HG03064 (cell line): ENCODE measurements around the gene BPIFB2.
"Not testable (repeated sequence)": the region's sequence is repeated elsewhere in the genome, so short reads cannot be mapped to it uniquely, and the experiment has no call there.

Source experiments
- ATAC-seq: cut with Tn5 transposase; IDR thresholded peaks from one replicate; pipeline ENCODE4 v1.9.1; 2021; ENCODE audit warnings: low read depth; ENCODE audit not compliant: unreplicated experiment

Gene BPIFB2, protein sequence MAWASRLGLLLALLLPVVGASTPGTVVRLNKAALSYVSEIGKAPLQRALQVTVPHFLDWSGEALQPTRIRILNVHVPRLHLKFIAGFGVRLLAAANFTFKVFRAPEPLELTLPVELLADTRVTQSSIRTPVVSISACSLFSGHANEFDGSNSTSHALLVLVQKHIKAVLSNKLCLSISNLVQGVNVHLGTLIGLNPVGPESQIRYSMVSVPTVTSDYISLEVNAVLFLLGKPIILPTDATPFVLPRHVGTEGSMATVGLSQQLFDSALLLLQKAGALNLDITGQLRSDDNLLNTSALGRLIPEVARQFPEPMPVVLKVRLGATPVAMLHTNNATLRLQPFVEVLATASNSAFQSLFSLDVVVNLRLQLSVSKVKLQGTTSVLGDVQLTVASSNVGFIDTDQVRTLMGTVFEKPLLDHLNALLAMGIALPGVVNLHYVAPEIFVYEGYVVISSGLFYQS

DNA sequence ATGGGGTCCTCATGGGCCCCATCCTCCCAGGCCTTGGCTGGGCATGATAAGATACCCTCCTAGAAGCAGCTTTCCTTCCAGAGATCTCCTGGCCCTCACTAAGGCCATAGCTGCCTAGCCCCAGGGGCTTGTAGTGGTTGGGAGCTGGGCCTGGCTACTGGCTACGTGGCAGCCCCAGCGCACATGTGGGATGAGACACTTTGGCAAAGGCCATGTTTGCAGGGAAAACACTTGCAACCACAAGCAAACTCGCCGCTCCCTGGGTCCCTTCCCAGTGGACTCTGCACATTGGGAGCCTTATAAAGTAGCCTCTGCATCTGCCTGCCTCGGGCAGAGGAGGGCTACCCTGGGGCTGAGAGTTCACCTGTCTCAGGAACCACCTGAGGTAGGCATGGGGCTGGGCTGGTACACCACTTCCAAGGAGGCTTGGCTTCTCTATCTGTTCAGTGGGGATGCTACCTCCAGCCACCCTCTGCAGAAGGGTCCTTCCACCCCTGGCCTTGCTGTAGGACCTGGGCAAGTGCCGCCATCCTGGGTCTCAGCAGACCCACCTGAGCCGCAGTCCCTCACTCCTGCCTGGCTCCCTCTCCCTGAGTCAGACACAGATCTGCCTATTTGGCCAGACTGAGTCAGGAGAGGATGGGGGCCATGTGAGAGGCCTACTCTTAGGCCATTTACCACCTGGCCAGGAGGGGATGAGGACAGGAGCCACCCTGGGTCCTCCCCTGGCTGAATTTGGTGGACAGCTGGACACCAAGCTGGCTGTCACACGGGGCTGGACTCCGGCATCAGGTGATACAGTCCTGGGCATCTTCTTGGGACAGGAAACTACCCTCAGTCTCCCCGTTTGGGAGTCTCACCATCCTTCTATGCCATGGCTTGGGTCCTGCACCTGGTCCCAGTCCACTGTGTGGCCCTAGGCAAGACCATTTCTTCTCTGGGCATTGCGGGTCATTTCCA, at the start of gene BPIFB2:
Gene BPIFB2, plus strand, starts transcription at position 329 of the 960 bp plus-strand sequence. CDS start 871 bp downstream, outside the sequence.
- ATAC-seq = no peak

DNA sequence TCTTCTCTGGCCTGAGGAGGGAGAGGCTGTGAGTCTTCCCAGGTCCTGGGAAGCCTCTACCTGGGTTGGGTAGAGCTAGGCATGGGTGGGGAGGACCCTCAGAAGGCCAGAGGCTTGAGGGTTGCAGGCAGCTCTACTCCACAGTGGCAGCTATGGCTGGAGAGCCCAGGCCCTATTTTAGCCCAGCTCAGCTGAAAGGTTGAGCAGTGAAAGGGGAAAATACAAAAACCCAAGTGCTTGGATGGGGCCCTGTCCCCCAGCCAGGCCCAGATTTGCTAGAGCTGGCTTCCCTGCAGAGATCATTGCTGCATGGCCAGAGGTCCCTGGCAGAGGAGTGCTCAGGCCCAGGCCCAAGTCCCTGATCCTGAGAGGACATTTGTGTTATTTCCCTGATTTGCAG, 48.9 kb upstream of the BPIFB2 start:
- no peak for ATAC-seq

DNA sequence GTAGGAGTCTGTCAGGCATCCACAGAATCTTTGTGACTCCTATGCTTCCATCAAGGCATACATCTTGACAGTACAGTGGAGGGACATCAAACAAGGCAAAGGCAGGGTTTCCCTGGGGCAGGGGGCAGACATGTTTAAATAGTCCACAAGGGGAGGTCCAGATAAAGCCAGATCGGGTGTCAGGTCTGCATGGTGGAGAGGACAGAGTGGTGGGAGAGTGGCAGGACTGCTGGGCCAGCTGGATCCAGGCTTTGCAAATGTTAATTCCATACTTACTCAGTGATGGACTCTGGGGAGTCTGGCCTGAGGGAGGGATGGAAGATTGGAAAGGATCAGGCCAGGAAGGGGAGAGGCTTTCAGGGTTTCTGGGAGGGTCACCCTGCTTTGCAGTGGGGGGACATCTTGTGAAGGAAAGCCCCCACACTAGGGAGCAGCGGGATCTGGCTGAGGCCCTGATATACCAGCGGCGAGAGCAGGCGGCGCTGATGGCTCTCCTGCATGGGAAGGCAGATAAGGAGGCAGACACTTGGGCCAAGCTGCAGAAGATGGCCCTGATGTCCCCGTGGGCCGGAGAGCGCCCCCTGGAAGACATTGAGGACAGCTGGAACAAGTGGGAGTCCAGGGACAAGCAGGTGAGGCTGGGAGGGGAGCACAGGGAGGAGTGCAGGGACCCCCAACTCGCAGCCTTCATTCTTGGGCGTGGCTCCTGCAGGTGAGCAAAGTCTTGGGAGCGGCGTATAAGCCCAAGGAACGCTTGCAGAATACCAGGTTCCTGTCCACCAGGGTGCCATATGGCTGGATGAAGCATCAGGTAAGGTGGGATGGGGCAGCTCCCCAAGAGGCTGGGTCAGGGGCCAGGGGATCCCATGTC, 47.9 kb upstream of the BPIFB2 start:
- no peak for ATAC-seq

DNA sequence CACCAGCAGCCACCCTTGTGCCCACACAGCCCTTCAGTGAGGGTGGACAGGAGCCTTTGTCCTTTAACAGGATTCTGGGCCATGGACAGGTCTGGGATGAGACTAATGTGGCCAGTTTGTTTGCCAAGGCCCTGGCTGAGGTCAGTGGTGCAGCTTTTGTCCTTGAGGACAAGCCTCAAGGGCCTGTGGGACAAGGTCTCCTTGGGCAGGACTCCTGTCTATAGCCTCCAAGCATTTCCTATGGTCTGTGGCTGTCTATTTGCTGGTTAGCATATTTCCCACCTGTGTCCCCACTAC, 47.3 kb upstream of the BPIFB2 start:
- ATAC-seq = no peak

DNA sequence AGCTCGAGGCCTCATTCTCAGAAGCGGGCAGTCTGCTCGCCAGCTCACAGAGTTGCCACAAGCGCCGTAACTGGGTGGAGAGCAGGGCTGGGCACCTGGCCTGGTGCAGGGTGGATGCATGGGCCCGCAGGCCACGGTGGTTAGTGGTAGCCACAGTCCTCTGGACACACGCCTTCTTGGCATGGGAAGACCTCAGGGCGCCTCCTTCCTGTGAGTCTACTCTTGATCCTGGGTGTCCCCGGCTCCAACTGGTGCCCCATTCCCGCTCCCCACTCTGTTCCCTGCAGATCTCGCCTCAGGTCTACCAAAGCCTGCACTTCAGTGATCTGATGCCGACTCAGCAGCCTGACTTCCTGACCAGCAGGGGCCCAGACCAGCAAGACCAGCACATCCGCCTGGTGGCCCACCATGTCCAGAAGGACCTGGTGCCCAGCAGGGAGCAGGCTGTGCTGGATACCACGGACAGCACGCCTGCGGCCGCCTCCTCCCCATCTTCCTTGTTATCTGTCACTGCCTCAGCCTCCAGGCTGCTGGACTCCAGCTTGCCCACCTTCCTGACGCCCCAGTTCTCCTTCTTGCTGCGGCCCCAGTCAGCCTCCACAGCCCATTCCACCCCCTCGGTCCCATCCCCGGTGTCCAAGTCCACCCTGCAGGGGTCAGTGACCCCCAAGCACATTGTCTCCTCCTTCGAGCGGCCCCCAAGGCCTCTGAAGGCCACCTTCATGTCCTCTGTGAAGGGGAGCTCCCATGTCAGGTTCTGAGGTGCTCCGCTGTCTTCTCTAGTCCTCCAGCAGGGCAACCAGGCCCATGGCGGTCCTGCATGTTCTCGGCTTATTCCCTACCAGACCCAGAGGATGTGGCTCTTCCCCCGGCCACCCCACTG, 46.4 kb upstream of the BPIFB2 start:
- ATAC-seq = no peak

DNA sequence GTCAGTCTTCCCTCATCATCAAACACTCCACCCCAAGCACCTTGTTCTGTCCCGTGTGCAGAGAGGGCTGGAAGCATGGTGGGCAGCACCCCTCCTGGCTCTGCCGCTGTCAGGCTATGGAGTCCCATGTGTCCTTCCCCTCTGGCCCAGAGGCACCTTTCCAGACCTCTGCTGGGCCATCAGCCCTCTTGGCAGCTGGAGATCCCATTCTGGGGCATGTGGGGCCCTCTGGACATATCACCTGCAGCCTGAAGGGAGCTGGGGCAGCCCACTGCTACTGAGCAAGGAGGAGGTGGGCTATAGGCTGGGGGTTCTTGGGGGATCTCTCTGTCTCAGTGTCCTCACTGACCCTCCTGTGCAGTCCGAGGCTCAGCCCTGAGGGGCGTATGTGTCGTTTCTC, 45.5 kb upstream of the BPIFB2 start:
- no peak for ATAC-seq

DNA sequence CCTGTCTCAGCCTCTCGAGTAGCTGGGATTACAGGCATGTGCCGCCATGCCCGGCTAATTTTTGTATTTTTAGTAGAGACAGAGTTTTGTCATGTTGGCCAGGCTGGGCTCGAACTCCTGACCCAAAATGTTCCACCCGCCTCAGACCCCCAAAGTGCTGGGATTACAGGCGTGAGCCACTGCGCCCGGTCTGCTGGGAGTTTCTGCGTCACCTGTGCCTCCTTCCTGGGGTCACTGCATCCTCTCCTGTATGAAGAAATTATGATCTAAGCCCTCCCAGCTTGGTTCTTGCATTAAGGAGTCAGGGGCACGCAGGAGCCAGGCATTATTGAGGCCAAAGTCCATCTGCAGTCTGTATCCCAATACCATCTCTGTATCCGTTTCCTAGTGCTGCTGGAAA, 44.9 kb upstream of the BPIFB2 start:
- not testable (repeated sequence) for ATAC-seq

DNA sequence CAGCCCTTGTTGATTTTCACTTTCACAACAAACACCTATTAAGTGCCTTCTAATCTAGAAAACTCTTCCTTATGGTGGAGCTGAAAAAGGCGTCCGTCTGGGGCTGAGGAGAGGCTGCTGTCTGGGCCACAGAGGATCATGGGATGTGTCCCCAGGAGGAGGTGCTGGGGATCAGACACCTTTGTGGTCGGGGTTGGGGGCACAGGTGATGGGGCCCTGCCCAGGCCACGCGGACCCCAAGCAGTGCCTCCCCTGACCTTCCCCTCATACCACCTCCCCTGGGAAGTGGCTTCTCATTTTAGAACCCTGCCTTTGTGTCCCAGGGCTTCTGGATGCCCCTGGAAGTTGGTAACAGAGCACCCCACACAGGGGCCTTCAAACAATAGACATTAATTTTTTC, 44.3 kb upstream of the BPIFB2 start:
- ATAC-seq = no peak

DNA sequence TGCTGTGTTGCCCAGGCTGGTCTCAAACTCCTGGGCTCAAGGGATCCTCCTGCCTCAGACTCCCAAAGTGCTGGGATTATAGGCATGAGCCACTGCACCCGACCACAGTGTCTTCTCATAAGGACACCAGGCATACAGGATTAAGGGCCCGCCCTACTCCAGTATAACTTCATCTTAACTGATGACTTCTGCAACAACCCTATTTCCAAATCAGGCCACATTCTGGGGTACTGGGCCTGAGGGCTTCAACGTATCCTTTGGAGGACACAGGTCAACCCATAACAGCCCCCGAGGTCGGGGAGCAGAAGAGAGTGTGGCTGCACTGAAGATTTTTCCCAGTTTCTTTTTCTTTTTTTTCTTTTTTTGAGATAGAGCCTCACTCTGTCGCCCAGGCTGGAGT, 42.9 kb upstream of the BPIFB2 start:
- ATAC-seq = no peak

DNA sequence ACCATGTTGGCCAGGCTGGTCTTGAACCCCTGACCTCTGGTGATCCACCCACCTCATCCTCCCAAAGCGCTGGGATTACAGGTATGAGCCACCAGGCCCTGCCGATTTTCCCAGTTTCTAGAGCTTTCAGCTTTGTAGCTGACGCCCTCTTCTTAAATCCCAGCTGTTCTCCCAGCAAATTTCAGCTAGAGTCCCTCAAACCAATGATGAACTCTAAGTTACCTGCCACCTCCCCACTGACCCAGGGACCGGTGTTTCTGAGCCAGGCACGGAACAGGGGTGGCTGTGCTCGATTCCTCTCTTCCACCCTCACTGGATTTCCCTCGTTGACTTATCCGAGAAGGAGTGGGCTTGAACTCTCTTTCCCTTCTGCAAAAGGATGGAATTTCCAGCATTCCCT, 42.4 kb upstream of the BPIFB2 start:
- ATAC-seq = no peak

DNA sequence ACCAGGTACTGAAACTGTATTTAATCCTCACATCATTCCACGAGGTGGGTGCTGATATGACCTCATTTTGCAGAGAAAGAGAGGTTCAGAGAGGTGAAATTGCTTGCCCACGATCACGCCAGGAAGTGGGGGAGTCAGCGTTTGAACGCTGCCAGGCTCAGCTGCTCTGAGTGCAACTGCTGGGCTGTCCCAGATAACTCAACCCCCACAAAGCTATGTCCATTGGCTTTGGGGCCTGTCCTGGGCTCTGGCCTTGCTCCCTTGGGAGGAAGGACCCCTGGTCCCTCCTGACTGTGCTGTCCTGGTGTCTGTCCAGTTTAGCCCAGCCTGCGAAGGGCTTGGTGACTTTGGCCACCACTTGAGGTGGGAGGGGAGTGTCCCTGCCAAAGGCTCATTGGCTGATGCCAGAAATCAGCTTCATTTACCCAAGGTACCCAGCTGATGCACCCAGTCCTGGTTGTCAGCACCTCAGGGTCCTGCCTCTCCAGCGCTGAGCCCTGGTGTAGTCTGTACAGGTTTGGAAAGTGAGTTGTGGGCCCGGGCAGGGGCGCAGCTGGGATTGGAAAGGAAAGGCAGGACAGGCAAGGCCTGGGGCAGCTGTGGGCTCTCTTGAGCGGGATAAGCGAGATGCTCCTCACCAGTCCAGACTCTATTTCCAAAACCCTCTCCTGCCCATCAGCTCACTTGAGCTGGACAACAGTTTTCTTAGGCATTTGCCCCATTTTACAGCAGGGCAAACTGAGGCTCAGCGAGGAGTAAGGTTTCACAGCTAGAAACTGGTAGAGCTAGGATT, 41.7 kb upstream of the BPIFB2 start:
- no peak for ATAC-seq

DNA sequence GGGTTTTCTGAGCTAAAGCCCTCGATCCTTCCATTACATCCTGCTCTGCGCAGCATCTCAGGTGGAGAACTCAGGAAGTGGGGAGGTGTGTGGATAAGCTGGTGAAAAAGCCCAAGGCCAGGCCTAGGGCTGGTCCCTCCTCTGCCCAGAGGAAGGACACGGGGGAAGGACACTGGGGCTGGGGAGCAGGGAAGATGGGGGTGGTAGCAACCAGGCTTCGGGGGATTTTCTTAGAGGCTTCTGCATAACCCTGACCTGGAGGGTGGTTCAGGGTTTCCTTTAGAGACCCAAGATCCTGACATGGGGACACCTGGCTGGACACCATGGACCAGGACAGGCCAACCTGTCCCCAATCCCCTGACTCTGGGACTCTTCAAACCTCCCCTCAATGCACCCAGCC, 41.1 kb upstream of the BPIFB2 start:
- ATAC-seq = no peak

DNA sequence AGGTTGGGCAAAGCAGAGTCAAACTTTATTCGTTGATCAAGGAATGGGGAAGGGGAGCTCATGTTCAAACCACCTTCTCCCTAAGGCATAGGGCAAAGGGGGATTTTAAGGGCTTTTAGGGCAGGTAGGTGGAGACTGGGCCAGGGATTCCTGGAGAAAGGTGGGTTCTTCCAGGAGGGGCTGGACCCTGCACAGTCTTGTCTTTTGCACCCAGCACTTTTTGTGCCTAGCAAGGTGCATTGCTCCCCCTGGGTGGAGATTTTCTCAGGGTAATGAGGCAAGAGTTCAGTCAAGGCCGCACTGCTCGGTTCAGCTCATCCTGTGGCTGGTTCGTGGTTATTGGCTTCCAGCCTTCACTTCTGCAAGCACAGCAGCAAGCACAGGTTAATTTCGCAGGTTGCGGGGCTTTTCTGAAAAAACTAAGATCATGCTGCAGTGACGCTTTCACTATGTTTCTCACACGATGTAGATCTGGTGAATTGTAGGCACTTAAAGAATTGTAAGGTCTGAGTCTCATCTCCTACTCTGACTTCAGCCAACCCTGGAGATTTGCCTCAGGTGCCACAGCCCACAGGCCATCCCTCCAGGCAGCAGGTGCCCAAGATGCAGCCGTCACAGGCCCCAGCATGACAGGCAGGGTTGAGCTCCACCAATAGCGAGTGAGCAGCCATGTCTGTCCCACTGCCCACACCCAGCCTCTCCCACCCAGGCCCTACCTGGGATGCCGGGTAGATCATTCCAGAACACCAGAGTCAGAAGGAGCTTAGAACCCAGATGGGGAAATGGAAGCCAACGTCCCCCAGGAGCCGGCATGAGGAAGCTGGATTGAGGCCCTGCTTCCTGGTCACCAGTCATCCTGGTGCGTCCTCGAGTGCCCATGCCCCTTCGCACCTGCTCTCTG, 40.4 kb upstream of the BPIFB2 start:
- ATAC-seq = no peak

DNA sequence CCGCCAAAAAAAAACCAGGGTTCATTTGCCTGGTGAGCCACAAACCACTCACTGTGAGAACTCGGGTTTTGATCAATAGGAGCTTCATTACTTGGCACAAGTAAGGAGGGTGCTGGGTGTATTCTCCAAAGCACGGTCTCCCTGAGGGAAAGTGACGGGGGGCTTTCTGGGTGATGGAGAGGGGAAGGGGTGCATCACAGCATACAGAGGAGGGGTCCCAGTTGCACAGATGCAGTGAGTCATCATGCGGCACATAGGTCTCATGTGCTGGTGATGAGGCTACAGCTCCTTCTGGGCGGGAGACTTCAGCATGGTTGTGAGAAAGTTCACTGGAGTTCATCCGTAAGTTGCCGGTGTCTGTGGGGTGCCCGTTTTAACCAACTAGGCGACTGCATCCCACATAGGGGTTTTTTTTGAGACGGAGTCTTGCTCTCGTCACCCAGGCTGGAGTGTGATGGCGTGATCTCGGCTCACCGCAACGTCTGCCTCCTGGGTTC, 39.5 kb upstream of the BPIFB2 start:
- ATAC-seq = no peak

DNA sequence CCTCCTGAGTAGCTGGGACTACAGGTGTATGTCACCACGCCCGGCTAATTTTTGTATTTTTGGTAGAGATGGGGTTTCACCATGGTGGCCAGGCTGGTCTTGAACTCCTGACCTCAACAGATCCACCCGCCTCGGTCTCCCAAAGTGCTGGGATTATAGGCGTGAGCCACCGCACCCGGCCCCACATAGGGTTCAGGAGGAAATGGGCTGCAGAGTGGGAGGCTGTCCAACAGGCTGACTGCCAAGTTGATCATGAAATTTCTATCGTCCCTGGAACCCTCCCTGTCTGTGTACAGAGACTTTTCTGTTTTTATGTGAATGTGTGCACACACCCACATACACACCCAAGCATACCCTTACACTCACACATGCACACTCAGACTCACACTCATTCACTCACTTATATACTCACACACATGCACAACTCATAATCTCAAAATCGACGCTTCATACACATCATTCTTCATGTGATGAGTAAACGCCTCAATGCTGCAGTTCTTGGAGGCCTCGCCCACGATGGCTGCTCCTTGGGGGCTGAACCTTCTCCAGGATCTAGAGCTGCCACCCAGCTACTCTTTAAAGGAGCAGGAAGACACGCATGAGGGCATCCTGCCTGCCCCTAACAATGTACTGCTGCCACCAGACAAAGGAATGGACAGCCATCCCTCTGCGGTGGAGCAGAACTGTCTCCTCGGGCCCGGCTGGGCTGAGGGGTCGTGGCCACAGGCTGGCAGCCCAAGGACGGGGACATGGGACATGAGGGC, 38.8 kb upstream of the BPIFB2 start:
- ATAC-seq = no peak

DNA sequence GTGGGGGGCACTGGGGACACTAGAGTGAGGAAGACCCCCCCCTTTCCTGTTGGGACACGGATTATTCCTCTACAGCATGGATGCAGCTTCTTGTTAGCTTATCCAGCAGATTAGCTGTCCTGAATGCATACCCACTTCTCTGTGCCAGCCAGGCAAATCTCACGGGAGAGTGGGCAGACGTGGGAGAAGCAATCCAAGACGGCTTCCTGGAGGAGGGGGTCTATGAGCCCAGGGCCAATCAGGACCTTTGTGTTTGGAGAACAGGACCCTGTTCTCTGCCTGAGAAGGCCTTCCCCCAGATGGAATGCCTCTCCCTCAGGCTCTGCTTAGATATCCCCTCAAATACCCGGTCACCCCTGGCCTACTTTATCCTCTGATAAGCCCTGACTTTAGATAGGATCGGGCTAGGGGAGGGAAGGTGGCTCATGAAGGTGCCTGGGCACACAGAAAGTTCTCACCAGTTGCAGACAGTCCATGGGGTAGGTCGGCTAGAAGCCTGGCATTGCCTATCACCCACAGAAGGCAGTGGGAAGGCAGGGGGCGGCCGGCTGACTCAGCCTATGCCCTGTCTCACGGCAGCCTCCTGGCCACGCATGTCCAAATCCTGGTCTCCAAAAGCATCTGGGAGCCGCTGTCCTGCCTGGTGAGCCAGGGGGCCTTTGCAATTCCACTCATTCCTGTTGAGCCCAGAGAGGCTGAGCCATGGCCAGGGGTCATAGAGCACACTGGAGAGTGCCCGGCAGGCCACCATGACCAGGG, 38.0 kb upstream of the BPIFB2 start:
- no peak for ATAC-seq
